MM.1S (cell line): Measurements from ENCODE around the gene EWSR1.

Experiments
- DNase-seq: peaks from one replicate; pipeline ENCODE4 v3.0.0-alpha.2; 2015
- H2AFZ ChIP-seq: fragments of 300-600 bp; sonication (generic); 2 replicates; pipeline ENCODE4 v1.6.0; 2016; ENCODE audit warnings: antibody characterized with exemption, low read length
- H3F3A ChIP-seq: fragments of 300-600 bp; sonication (generic); 2 replicates; pipeline ENCODE4 v1.6.1; 2016; ENCODE audit warnings: mild to moderate bottlenecking, antibody characterized with exemption, low read length, moderate library complexity, mixed read lengths; ENCODE audit not compliant: insufficient read depth
- H3K27ac ChIP-seq: fragments of 300-600 bp; sonication (generic); 2 replicates; pipeline ENCODE4 v1.5.1; 2016; ENCODE audit warnings: mild to moderate bottlenecking, low read length
- H3K27me3 ChIP-seq: fragments of 300-600 bp; sonication (generic); replicated peaks from 2 replicates; pipeline ENCODE4 v1.6.0; 2016; ENCODE audit warnings: low read length; ENCODE audit not compliant: insufficient read depth
- H3K36me3 ChIP-seq: fragments of 300-600 bp; sonication (generic); replicated peaks from 2 replicates; pipeline ENCODE4 v1.6.1; 2016; ENCODE audit warnings: mild to moderate bottlenecking, low read length, mixed read lengths; ENCODE audit not compliant: insufficient read depth
- H3K4me1 ChIP-seq: fragments of 300-600 bp; sonication (generic); 2 replicates; pipeline ENCODE4 v1.6.1; 2016; ENCODE audit warnings: low read length, mixed read lengths
- H3K4me2 ChIP-seq: fragments of 300-600 bp; sonication (generic); 2 replicates; pipeline ENCODE4 v1.6.0; 2016; ENCODE audit warnings: low read depth, low read length
- H3K4me3 ChIP-seq: fragments of 300-600 bp; sonication (generic); 2 replicates; pipeline ENCODE4 v1.5.1; 2016; ENCODE audit warnings: low read length, mixed read lengths
- H3K79me2 ChIP-seq: fragments of 300-600 bp; sonication (generic); 2 replicates; pipeline ENCODE4 v1.6.1; 2016; ENCODE audit warnings: mixed run types, low read length, mixed read lengths
- H3K9ac ChIP-seq: fragments of 300-600 bp; sonication (generic); 2 replicates; pipeline ENCODE4 v1.6.1; 2016; ENCODE audit warnings: low read length, mixed read lengths
- H3K9me2 ChIP-seq: fragments of 300-600 bp; sonication (generic); replicated peaks from 2 replicates; pipeline ENCODE4 v1.6.1; 2016; ENCODE audit warnings: mild to moderate bottlenecking, low read length, mixed read lengths; ENCODE audit not compliant: insufficient read depth
- H3K9me3 ChIP-seq: fragments of 300-600 bp; sonication (generic); replicated peaks from 2 replicates; pipeline ENCODE4 v1.6.1; 2016; ENCODE audit warnings: mild to moderate bottlenecking, low read length, mixed read lengths; ENCODE audit not compliant: insufficient read depth
- H4K20me1 ChIP-seq: fragments of 300-600 bp; sonication (generic); 2 replicates; pipeline ENCODE4 v1.6.1; 2016; ENCODE audit warnings: mild to moderate bottlenecking, low read length, moderate library complexity, mixed read lengths; ENCODE audit not compliant: insufficient read depth
- CTCF ChIP-seq: fragments of 300-600 bp; sonication (generic); IDR thresholded peaks from 2 replicates; pipeline ENCODE4 v1.5.1; 2016; ENCODE audit warnings: antibody characterized with exemption, low read length, mixed read lengths
- EZH2 ChIP-seq: fragments of 300-600 bp; sonication (generic); optimal IDR thresholded peaks from 2 replicates; pipeline ENCODE3; 2017; ENCODE audit warnings: low read depth, mild to moderate bottlenecking, antibody characterized with exemption, low read length, mixed read lengths
- EZH2phosphoT487 ChIP-seq: fragments of 300-600 bp; sonication (generic); IDR thresholded peaks from 2 replicates; pipeline ENCODE4 v1.6.1; 2018; ENCODE audit warnings: antibody characterized with exemption, low read length

EWSR1 gene

GRCh38 chr22:29335656-29336055 lies 67.6 kb downstream of the EWSR1 start:
- Histone ChIP-seq H2AFZ (no peak overlapping the region), H4K20me1 (no peaks in the 10 kb centered on the region), H3K4me1 (no peaks in the 10 kb centered on the region), H3K27me3 (no peaks in the 10 kb centered on the region), H3K4me3 (no peak overlapping the region), H3K4me2 (no peak overlapping the region), H3F3A (no peaks in the 10 kb centered on the region), H3K9ac (no peak overlapping the region), H3K9me3 (no peaks in the 10 kb centered on the region), H3K79me2 (no peaks in the 10 kb centered on the region), H3K36me3 (no peaks in the 10 kb centered on the region), H3K9me2 (no peaks in the 10 kb centered on the region), H3K27ac (no peak overlapping the region)
- DNase-seq, result no peak
- TF ChIP-seq CTCF, result no peak
- no peak for TF ChIP-seq EZH2phosphoT487
- no peak for TF ChIP-seq EZH2

- H3K9ac ChIP-seq, result no peak overlapping the region
- no peak for TF ChIP-seq CTCF
- no peak for TF ChIP-seq EZH2phosphoT487
- TF ChIP-seq EZH2, result no peak
- no peaks in the 10 kb centered on the region for H3K4me1 ChIP-seq
- H3K4me3 ChIP-seq, result no peak overlapping the region
- H3K27me3 ChIP-seq, result no peaks in the 10 kb centered on the region
- no peak overlapping the region for H3K27ac ChIP-seq
- no peak overlapping the region for H2AFZ ChIP-seq
- no peak overlapping the region for H3K4me2 ChIP-seq
- H3K79me2 ChIP-seq, result no peaks in the 10 kb centered on the region
- H4K20me1 ChIP-seq, result no peaks in the 10 kb centered on the region
- H3K9me3 ChIP-seq, result no peaks in the 10 kb centered on the region
- no peaks in the 10 kb centered on the region for H3F3A ChIP-seq
- no peaks in the 10 kb centered on the region for H3K36me3 ChIP-seq
- H3K9me2 ChIP-seq, result no peaks in the 10 kb centered on the region
- no peak for DNase-seq
Measured at GRCh38 chr22:29336751-29337490, 68.9 kb downstream of the EWSR1 start.

- Histone ChIP-seq H2AFZ (no peak overlapping the region), H3F3A (no peaks in the 10 kb centered on the region), H3K27ac (no peak overlapping the region), H3K79me2 (no peaks in the 10 kb centered on the region), H3K36me3 (no peaks in the 10 kb centered on the region), H3K9me2 (no peaks in the 10 kb centered on the region), H3K4me2 (no peak overlapping the region), H3K27me3 (no peaks in the 10 kb centered on the region), H4K20me1 (no peaks in the 10 kb centered on the region), H3K9me3 (no peaks in the 10 kb centered on the region), H3K4me3 (no peak overlapping the region), H3K9ac (no peak overlapping the region), H3K4me1 (no peaks in the 10 kb centered on the region)
- TF ChIP-seq CTCF (no peak), EZH2 (no peak), EZH2phosphoT487 (no peak)
- no peak for DNase-seq
Measured at GRCh38 chr22:29337631-29338284, 69.7 kb downstream of the EWSR1 start.
